H54 (cell line): Measurements from ENCODE around the gene KLHL15.

ENCODE experiments used
- DNase-seq: peaks from one replicate; pipeline ENCODE4 v3.0.0; 2011; ENCODE audit warnings: low spot score, mixed read lengths; ENCODE audit not compliant: insufficient read length
- FAIRE-seq: peaks from 3 replicates; lab custom pipeline; 2011; peaks lifted over from hg19 to GRCh38; lab: Jason Lieb, UNC
- POLR2A ChIP-seq: IDR thresholded peaks from 2 replicates; pipeline ENCODE4 v1.6.1; 2011; ENCODE audit warnings: low read depth, mild to moderate bottlenecking, low read length

Gene KLHL15

DNA sequence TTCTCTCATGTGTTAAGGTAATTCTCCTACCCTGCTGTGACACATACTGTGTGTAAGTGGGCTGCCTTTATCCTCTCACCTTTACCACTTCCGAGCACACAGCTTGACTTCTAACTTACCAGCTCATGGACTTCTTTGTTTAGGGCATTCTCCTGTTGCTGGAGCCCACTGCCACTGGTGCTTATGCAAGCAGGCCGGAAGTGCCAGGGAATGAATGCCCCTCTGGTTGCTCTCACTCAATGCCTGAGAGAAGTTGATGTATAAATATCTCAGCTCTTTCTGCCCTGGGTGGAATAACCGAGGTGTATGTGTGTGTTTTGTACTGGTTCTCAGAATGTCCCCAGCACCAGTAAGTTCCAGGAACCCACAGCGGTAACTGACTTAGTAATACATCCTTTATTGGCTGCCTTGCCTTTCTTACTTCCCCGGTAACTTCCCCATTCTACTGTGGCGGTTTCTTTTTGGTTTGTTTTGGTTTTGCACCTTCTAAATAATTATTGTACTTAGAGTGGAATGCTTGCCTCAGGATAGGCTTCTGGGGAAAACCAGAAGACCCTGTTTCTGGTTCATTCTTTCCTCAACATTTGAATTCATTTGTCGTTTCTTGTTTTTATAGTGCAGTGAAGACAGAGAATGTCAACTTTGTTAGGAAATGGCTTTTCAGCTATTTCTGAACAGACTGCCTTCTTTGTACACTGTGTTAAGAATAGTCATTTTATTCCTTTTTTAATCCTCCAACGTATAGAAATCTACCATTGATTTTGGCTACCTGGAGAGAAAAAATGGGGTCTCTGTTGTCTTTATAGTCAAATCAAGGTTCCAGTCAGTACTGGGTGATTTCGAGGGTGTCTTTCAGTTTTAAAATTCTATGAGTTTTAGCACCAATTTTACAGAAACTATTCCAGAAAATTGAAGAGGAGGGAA, 73.7 kb downstream of the KLHL15 start:
- DNase-seq, result no peak
- no peak for FAIRE-seq
- TF ChIP-seq POLR2A, result no peak

DNA sequence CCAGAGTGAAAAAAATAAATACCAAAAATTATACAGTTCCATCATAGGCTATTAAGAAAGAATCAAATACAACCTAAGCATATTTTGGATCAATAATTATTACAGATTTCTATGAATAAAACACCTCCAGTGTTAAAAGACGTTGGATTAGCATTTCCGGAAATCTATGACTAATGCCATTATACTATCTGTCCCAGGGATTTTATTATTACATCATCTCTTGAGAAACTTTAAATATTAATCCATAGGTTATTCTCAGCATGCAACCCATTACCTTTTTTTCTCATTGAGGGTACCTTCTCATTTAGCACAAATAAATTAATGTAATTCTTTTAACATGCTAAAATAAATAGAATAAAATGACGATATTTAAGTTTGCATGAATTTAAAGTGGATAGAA, 74.6 kb downstream of the KLHL15 start:
- DNase-seq (no peak), FAIRE-seq (no peak)
- TF ChIP-seq POLR2A, result no peak

DNA sequence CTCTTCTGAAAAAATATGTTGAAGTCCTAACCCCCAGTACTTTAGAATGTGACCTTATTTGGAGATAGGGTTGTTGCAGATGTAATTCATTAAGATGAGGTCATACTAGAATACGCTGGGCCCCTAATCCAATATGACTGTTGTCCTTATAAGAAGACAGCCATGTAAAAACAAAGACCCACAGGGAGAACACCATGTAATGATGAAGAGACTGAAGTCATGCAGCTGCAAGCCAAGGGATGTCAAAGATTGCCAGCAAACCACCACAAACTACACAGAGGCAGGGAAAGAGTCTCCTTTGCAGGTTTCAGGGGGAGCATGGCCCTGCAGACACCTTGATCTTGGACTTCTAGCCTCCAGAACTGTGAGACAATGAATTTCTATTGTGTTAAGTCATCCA, 81.8 kb downstream of the KLHL15 start:
- TF ChIP-seq POLR2A, result no peak
- FAIRE-seq (no peak), DNase-seq (no peak)

DNA sequence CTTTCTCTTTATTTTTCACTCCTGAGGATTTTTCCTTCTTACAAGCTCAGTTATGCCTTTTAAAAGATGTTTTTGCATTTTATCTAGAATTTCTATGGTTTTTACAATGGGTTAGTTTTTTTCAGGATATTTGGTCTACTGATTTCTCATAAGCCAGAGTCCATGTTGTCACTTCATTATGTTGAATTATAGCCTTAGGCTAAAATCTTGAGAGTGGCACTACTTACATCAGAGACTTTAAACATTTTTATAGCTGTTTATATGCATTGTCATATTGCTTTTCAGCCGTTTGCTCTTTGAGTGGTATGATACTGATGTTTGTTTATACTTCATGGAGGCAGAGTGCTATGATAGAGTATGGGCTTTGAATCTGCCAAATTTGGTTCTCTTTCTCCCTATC, 82.8 kb downstream of the KLHL15 start:
- no peak for DNase-seq
- no peak for FAIRE-seq
- TF ChIP-seq POLR2A, result no peak

DNA sequence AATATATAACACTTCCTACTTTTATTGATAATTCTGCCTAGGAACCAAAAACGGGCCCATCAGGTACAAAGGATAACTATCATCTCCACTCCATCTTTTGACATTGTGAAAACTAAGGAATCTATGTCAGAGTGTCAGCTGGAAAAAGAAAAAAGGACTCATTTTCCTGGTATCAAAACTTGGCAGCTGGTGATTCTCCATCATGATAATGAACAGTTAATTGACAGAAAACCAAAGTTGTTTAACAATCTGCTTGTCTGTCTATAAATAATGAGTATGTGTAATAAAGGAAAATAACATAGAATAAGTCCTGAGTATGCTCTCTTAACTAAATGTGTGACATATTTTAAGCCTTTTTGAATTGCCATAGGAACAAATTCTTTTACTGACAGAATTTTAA, 87.8 kb downstream of the KLHL15 start:
- FAIRE-seq (no peak), DNase-seq (no peak)
- no peak for TF ChIP-seq POLR2A

DNA sequence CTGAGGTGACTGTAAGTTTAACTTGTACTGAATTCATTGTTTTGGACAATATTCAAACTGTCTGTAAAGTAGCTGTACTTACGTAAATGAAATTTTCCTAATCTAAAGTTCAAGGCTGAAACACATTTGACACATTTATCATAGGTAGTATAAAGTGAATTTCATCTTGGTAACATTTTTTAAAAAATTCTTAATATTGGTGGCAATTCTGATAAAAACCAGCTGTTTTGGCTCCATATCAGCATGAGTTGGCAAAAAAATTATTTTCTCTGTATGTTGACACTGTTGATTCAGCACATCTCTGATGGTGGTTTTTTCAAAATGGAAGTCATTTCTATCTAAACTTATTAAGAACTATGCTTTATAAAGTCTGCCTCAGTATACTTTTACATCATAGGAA, 88.3 kb downstream of the KLHL15 start:
- no peak for FAIRE-seq
- no peak for TF ChIP-seq POLR2A
- no peak for DNase-seq

DNA sequence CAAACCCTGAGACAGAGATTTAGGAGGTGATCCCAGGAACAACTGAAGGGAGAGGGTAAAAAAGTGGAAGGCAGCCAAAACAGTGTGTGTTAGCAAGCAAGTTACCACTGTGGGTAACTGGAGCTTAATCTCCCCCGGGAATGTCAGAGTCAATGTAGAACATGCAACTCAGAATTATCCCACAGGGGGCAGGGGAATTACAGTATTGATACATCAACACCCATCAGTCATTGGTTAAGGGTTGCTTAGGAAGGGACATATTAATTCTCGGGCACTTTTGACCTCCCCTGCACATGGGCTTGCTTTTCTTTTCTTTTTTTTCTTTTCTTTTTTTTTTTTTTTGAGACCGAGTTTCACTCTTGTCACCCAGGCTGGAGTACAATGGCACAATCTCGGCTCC, 89.9 kb downstream of the KLHL15 start:
- TF ChIP-seq POLR2A, result no peak
- no peak for DNase-seq
- FAIRE-seq, result no peak

DNA sequence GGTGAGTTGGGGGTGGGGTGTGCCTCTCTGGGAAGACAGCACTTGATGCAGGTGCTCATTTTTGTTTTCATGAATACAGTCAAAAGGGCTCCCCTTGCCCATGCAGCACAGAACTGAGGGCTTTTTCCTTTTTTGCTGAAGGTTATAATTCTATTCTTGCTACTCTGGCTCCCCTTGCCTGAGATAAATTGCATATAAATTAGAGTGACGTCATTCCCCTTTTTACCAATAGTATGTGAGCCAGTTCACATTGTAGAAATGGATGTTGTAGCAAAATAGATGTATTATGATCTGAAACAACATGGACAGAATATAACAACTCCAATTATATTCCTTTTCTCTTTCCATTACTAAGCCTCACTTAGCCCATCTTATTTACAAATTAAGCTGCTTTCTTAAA, 90.8 kb downstream of the KLHL15 start:
- no peak for FAIRE-seq
- DNase-seq, result no peak

DNA sequence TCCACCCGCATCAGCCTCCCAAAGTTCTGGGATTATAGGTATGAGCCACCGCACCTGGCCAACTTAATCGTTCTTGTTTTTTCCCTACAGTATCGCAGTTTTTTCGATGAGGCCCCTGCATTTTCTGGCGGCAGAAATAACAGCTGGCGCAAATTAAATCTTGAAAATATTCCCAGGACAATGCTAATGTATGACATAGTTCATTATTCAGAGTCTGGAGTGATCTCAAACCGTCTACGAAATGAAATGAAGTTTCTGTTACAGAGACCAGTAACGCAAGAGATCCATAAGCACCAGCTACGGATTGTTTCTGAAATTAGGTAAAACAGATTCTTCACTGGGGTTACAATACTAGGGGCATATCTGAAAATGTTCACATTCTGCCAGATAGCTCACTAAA, 91.9 kb downstream of the KLHL15 start:
- no peak for DNase-seq
- TF ChIP-seq POLR2A, result no peak
- FAIRE-seq, result no peak

More for the DNA sequence above, 90.8 kb downstream of the KLHL15 start:
- no peak for TF ChIP-seq POLR2A
